Measurements from ENCODE around the gene YARS2.

- no peak for TF ChIP-seq CTCF (IDR thresholded peaks at IDR 0.05)
- TF ChIP-seq POLR2A (IDR thresholded peaks at IDR 0.05), result no peak
Observed at GRCh38 chr12:32737715-32738114, 18.0 kb downstream of the YARS2 start.

All from testis (tissue), 2 donors.